SK-N-SH (cell line): Measurements from ENCODE around the gene TSTD1. TPM values are rescaled to one million over a fixed set of nuclear protein-coding genes. Genes with fewer than 3 reads are reported as not detected.
"Not testable (repeated sequence)": the region's sequence is repeated elsewhere in the genome, so short reads cannot be mapped to it uniquely, and the experiment has no call there.

Source experiments
- CTCF ChIA-PET: fragments of 300-600, 350-600 bp; formaldehyde crosslinking; extraction: SDS; loops from one replicate; lab custom pipeline; 2021; lab: Yijun Ruan, JAX
- POLR2A ChIA-PET: fragments of 350-600 bp; sonication (Branson Sonifier 250); formaldehyde crosslinking; extraction: SDS; loops from one replicate; lab custom pipeline; 2020; ENCODE audit warnings: antibody characterized with exemption, inconsistent platforms; lab: Yijun Ruan, JAX
- DNase-seq: peaks from one replicate; pipeline ENCODE4 v3.0.0; 2012
- H2AFZ ChIP-seq: fragments of 200-600 bp; sonication (generic); 2 replicates; pipeline ENCODE4 v1.8.1; 2016; ENCODE audit warnings: antibody characterized with exemption, mild to moderate bottlenecking, low read depth
- H3F3A ChIP-seq: fragments of 200-600 bp; sonication (generic); replicated peaks from 2 replicates; pipeline ENCODE3; 2016; ENCODE audit warnings: antibody characterized with exemption, mild to moderate bottlenecking; ENCODE audit not compliant: insufficient read depth
- H3K27ac ChIP-seq, 2 experiments: fragments of 200-500 bp in 1 of 2; fragments of 200-600 bp in 1 of 2; sonication (Bioruptor generic) in 1 of 2; sonication (generic), shearing (Covaris generic) in 1 of 2; 2 replicates each; pipeline versions ENCODE4 v1.5.1 to v1.6.1; 2014 to 2016; ENCODE audit warnings: low read depth in 2 of 2, inconsistent platforms in 1 of 2, low read length in 1 of 2, mild to moderate bottlenecking in 1 of 2, mixed read lengths in 1 of 2
- H3K27me3 ChIP-seq: fragments of 200-600 bp; sonication (generic), shearing (Covaris generic); 2 replicates; pipeline ENCODE4 v1.6.1; 2016; ENCODE audit warnings: mixed run types; ENCODE audit not compliant: insufficient read depth
- H3K36me3 ChIP-seq, 2 experiments: fragments of 200-500 bp in 1 of 2; fragments of 200-600 bp in 1 of 2; sonication (Bioruptor generic) in 1 of 2; sonication (generic) in 1 of 2; replicated peaks in 1 of 2; 2 replicates each; pipeline versions ENCODE3 to v1.5.1; 2014 to 2016; ENCODE audit warnings: low read length in 1 of 2, mild to moderate bottlenecking in 1 of 2; ENCODE audit not compliant: insufficient read depth in 2 of 2, control insufficient read depth in 1 of 2
- H3K4me1 ChIP-seq, 2 experiments: fragments of 200-500 bp in 1 of 2; fragments of 200-600 bp in 1 of 2; sonication (Bioruptor generic) in 1 of 2; sonication (generic), shearing (Covaris generic) in 1 of 2; 2 replicates each; pipeline versions ENCODE4 v1.5.1 to v1.6.1; 2014 to 2016; ENCODE audit warnings: low read depth in 1 of 2, low read length in 1 of 2, mixed run types in 1 of 2; ENCODE audit not compliant: insufficient read depth in 2 of 2, control insufficient read depth in 1 of 2
- H3K4me2 ChIP-seq: fragments of 200-600 bp; sonication (generic), shearing (Covaris generic); 2 replicates; pipeline ENCODE4 v1.6.1; 2017; ENCODE audit warnings: mixed run types
- H3K4me3 ChIP-seq, 2 experiments: fragments of 200-500 bp in 1 of 2; fragments of 200-600 bp in 1 of 2; sonication (Bioruptor generic) in 1 of 2; sonication (generic), shearing (Covaris generic) in 1 of 2; 2 replicates each; pipeline versions ENCODE4 v1.5.1 to v1.8.1; 2014 to 2016; ENCODE audit warnings: low read depth in 2 of 2, inconsistent platforms in 1 of 2, low read length in 1 of 2, mild to moderate bottlenecking in 1 of 2, mixed read lengths in 1 of 2, moderate library complexity in 1 of 2
- H3K79me2 ChIP-seq: fragments of 200-600 bp; sonication (generic); 2 replicates; pipeline ENCODE4 v1.8.1; 2017; ENCODE audit warnings: mild to moderate bottlenecking; ENCODE audit not compliant: insufficient read depth
- H3K9ac ChIP-seq: fragments of 200-600 bp; sonication (generic); 2 replicates; pipeline ENCODE4 v1.6.1; 2017; ENCODE audit warnings: mixed run types
- H3K9me2 ChIP-seq: fragments of 200-600 bp; sonication (generic); 2 replicates; pipeline ENCODE4 v1.6.1; 2017; ENCODE audit warnings: mixed run types
- H3K9me3 ChIP-seq: fragments of 200-600 bp; sonication (generic); 2 replicates; pipeline ENCODE4 v1.6.1; 2017; ENCODE audit warnings: mixed run types, mild to moderate bottlenecking, moderate library complexity
- H4K20me1 ChIP-seq: fragments of 200-600 bp; sonication (generic); 2 replicates; pipeline ENCODE4 v1.6.1; 2017; ENCODE audit warnings: mild to moderate bottlenecking, mixed run types; ENCODE audit not compliant: insufficient read depth
- CHD2 ChIP-seq: fragments of 150-350 bp; IDR thresholded peaks from 2 replicates; pipeline ENCODE4 v1.6.1; 2018; ENCODE audit warnings: low read length; ENCODE audit not compliant: partially characterized antibody
- CTCF ChIP-seq: fragments of 200-600 bp; sonication (generic); IDR thresholded peaks from 2 replicates; pipeline ENCODE4 v1.6.1; 2017; ENCODE audit warnings: antibody characterized with exemption, mild to moderate bottlenecking, moderate library complexity
- GATA2 ChIP-seq: sonication (generic); formaldehyde crosslinking; IDR thresholded peaks from 2 replicates; pipeline ENCODE4 v1.5.0; 2020; ENCODE audit warnings: mild to moderate bottlenecking, missing genetic modification reagents
- MXI1 ChIP-seq: IDR thresholded peaks from 2 replicates; pipeline ENCODE4 v1.6.1; 2012; ENCODE audit warnings: mild to moderate bottlenecking, low read depth, low read length, improper control_type of control experiment
- NRF1 ChIP-seq: IDR thresholded peaks from 2 replicates; pipeline ENCODE4 v1.6.1; 2012; ENCODE audit warnings: low read depth, mild to moderate bottlenecking, low read length
- YY1 ChIP-seq: IDR thresholded peaks from 2 replicates; pipeline ENCODE4 v1.4.0; 2012; ENCODE audit warnings: low read depth, mild to moderate bottlenecking
- WGBS: methylation state at CpG from one replicate; pipeline ENCODE4 v1.1.6; 2017; ENCODE audit warnings: low lambda C conversion rate; 5-methylcytosine and 5-hydroxymethylcytosine counted together
- polyA plus RNA-seq, 3 experiments: library from polyadenylated mRNA; depleted of rRNA; stranded (reverse); fragments of >200 nt; gene quantifications; 2 replicates each; pipeline ENCODE4 v1.2.3, GENCODE V29; 2012

Gene TSTD1
- polyA plus RNA-seq, 1 of the 3 experiments (the other 2 are of a cell fraction), result 93.9 TPM

- no peak for TF ChIP-seq CTCF
- TF ChIP-seq NRF1, result no peak
- TF ChIP-seq CHD2, result no peak
- TF ChIP-seq GATA2 (CRISPR knock-in tag), result no peak
- no peak for TF ChIP-seq YY1
- no peak for TF ChIP-seq MXI1
Observed at GRCh38 chr1:161017756-161018630, 20.8 kb downstream of the TSTD1 start (continued).

GRCh38 chr1:161017181-161017580 lies 21.6 kb downstream of the TSTD1 start:
- H4K20me1 ChIP-seq, H3K36me3 ChIP-seq, H3K79me2 ChIP-seq, H3K27ac ChIP-seq, H2AFZ ChIP-seq, H3K4me1 ChIP-seq, H3K9me2 ChIP-seq, H3K9me3 ChIP-seq, H3K27me3 ChIP-seq, H3K9ac ChIP-seq, H3K4me3 ChIP-seq, H3K4me2 ChIP-seq, DNase-seq, H3F3A ChIP-seq, POLR2A ChIA-PET: not testable (repeated sequence)
- 59% methylated on average over 7 of the region's 7 CpGs for WGBS
- CTCF ChIA-PET, result interaction anchor here (0.6 kb wide), 1 partner anchor 82 kb away, joined by 3 read pairs; no protein-coding TSS in a partner anchor

- H3K27ac ChIP-seq, DNase-seq, H3F3A ChIP-seq, POLR2A ChIA-PET, H3K9ac ChIP-seq, H3K4me1 ChIP-seq, H4K20me1 ChIP-seq, H3K4me3 ChIP-seq, H3K4me2 ChIP-seq, CTCF ChIA-PET, H3K9me2 ChIP-seq, H2AFZ ChIP-seq, H3K27me3 ChIP-seq, H3K79me2 ChIP-seq, H3K9me3 ChIP-seq, H3K36me3 ChIP-seq: not testable (repeated sequence)
- WGBS, result 53% methylated on average over 1 of the region's 1 CpG
Observed at GRCh38 chr1:161016683-161017082, 22.1 kb downstream of the TSTD1 start.
